GM19025 (cell line): ENCODE results near the gene ISLR2.
"Not testable (repeated sequence)": the region's sequence is repeated elsewhere in the genome, so short reads cannot be mapped to it uniquely, and the experiment has no call there.

Source experiments
- ATAC-seq: cut with Tn5 transposase; IDR thresholded peaks from one replicate; pipeline ENCODE4 v1.9.1; 2021; ENCODE audit warnings: mild to moderate bottlenecking, low read depth, moderate library complexity; ENCODE audit not compliant: unreplicated experiment

The ISLR2 gene

GRCh38 chr15:74130155-74130848, at the start of gene ISLR2:
TSS of gene ISLR2 (plus strand) at chr15:74130586. CDS start at chr15:74132755, 2,169 bp downstream.
- no peak for ATAC-seq

DNA sequence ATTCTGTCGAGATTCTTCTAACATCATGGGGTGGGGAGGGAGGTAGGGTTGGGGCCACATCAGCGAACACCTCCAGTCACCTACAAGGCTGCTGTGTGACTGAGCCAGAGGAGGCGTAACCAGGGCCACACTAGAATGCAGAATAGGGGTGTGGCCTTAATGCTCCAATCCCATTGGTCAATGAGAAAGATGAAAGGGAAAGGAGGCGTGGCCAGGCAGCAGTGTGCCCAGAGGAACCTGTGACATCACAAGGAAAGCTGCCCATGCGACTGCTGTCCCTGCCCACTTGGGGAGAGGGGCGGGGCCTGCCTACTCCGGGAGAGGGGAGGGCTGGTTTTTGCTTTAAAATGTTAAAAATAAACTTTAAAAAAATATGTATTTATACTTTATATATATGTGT, 47.9 kb upstream of the ISLR2 start, which contains the start of gene GOLGA6A:
Gene GOLGA6A (minus strand): TSS at position 101 of the 400 bp plus-strand sequence. CDS start 41 bp downstream, at position 60.
- not testable (repeated sequence) for ATAC-seq

DNA sequence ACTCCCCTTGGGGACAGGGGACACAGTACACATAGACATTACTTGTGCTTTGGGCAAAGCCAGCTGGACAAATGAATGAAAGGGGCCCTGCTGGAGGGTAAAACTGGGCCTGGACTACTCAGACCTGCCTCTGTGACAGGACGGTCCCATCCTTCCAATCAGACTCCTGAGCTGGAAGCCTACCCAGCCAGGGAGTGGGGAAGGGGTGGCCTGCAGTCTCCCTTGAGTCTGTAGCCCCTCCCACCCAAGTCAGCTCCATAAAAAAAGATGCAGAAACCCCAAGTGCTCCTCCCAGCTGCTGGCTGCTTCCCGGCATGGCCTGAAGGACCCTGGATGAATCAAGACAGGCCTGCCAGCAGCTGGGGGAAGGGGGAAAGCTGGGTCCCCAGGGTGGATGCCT, 35.8 kb upstream of the ISLR2 start:
- not testable (repeated sequence) for ATAC-seq

- ATAC-seq: not testable (repeated sequence)
These were observed 34.8 kb upstream of the ISLR2 start for GRCh38 chr15:74095610-74096009.

DNA sequence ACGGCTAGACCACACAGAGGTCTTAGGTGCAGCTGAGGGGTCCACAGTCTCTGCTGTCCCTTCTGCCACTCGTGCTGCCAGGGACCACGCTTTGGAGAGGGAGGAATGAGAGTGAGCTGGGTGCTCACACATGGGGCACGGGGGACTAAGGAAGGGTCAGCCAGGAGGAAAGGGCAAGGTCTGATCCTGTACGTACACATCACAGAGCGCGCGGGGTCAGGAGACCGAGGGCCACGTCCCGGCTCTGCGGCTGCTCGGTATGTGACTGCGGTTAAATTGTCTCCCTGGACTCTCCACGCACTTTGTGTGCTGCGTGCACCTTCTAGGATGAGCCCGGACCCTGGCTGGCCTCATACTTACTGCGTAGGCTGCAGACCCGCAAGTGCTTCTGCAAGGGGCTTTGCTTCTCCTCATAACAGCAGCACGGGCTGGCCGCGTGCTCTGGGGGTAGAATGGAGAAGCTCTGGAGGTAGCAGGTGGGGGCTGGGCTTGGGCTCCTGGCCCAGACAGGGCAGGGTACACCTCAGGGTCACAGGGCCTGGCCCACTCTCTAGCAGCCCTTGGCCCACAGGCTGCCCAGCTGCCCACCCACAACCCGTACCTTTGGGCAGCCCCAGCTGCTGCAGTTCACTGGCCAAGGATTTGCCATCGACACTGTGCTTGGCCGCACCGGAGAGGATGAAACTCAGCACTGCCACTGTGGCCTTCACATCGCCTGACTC, 33.5 kb upstream of the ISLR2 start:
- ATAC-seq: not testable (repeated sequence)

DNA sequence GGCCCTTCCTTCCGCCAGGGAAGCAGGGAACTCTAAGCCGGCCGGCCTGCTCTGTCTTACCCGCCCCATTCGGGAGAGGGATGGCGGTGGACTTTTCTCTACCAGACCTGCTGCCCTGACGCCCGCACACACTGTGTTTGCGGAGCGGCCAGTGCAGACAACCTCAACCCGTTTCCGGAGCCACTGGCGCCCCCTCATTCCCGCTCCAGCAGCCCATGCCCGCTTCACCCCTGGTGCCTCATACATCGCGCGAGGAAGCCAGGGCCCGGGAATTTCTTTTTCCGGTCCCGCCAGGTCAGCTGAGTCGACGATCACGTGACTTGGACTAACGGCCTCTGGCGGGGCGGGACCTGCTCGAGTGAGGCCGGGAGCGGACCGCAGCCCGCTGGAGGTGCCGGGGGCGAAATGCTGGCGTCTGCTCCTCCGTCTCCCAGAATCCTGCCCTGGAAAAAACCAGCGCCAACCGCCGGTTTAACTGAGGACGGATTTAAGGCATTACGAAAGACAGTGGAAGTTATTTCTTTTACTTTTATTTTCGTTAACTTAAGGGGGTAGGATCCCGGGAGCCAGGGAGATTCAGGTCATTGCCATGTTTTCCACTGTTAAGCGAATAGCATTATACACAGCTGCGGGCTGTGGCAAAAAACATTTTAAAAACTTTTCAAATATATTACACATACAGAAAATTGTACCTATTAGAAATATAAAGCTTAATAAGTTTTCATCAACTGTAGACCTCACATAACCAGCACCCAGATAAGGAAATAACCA, 30.2 kb upstream of the ISLR2 start:
- ATAC-seq: peak; percentile 85

DNA sequence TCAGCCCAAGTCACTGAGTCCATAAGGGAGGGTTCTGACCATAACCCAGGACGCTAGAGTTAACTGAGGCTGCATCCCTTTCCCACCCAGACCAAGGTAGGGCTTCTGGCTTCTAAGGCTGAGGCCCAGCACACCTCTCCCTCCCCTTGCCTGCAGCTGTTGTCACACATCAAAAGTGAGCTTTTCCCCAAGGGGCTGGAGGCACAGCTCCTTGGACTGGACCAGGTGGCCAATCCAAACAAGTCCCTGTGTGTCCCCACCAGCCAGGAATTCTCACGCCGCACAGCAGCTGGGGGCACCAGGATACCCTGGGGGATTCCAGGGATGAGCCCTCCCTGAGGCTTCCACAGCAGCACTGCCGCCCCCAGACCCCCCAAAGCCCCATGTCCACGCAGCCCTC, 22.3 kb upstream of the ISLR2 start:
- no peak for ATAC-seq

GRCh38 chr15:74108611-74109010, 21.8 kb upstream of the ISLR2 start:
- not testable (repeated sequence) for ATAC-seq

DNA sequence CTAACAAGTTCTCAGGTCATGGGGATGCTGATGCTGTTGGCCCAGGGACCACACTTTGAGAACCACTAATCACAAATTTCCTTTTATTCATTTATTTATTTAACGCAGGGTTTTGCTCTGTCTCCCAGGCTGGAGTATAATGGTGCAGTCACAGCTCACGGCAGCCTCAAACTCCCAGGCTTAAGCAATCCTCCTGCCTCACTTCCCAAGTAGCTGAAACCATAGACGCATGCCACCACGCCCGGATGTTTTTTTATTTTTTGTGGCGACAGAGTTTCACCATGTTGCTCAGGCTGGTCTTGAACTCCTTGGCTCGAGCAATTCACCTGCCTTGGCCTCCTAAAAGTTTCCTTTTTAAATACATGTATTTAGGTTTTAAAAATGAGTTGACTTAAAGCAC, 20.7 kb upstream of the ISLR2 start:
- no peak for ATAC-seq

GRCh38 chr15:74120426-74120825, 10.0 kb upstream of the ISLR2 start:
- ATAC-seq: no peak

- ATAC-seq: no peak
These were observed 9.3 kb upstream of the ISLR2 start for GRCh38 chr15:74121039-74121438.

DNA sequence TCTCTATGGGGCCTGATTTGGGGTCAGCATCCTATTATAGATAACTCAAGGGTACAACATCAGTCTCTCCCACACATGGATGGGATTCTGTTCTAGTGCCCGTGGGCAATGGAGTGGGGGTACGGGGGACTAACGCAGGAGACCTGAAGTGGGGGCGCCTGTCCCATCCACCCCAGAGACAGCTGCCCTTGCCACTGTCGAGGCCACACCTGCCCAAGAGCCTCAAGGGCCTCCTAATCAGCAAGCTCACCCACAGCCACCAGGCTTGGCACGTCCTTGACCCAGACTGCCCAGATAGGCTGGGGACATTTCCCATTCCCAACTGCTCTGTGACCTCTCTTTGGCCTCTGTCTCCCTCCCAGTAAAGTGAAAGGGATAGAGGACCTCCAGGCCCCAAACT, 8.5 kb upstream of the ISLR2 start:
- no peak for ATAC-seq

- ATAC-seq: no peak
These were observed 7.8 kb upstream of the ISLR2 start for GRCh38 chr15:74122403-74123130.

DNA sequence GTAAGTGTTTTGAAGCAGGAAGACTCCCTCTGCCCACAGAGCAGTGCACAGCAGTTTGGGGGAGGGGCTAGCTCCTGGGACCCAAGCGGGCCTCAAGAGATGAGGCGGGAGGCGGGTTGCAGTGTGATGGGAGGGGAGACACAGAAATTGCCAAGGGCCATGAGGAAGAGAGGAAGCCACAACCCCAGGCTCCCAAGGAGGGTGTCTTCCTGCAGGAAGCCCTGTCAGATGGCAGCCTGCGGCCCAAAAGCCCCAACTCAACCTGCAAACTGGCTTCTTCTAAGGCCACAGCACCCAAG, 7.3 kb upstream of the ISLR2 start:
- no peak for ATAC-seq

DNA sequence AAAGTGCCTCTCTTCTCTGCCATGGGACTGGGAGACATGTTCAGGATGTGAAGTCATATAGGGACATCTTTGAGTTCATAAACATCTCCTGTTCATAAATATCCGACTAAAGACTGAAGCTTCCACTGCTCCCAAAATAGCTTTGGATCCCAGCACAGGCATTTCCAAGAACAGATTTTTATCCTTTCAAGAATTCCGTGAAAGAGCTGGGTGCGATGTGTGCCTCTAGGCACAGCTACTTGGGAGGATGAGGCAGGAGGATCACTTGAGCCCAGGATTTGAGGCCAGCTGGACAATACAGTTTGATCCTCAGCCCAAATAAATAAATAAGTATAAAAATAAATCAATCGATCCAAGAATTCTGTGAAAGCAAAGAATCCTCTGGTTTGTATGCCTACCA, 6.7 kb upstream of the ISLR2 start:
- ATAC-seq: no peak

DNA sequence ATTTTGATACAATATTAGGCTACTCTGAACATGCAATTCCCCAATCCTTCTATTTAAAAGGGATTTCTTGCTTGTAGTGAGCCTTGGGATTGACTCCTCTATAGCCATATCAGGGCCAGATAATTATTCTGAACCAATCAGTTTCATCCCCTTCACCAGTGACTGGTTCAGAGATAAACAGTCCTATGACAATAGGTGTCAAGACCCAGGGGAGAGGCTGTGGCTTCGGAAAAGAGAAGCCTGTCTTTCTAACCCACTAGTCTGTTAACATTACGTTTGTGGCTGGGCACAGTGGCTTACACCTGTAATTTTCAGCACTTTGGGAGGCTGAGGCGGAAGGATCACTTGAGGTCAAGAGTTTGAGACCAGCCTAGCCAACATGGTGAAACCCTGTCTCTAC, 6.2 kb upstream of the ISLR2 start:
- no peak for ATAC-seq

DNA sequence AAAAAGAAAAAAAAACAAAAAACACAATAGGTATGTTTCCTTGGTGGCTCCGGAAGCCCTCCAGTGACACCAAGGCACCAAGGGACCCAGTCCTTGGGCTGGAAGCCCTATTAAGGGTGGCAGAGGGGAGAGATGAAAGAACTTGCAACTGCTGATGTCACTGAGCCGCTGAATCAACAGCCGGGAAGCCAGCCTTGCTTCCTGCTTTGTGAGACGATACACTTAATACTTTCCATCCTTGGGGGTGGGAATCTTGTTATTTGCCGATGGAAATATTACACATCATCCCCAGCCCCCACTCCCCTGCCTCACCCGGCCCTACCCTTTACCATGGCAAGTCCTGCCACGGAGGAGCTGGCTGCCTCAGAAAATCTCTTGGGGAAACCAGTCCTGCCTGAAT, 5.6 kb upstream of the ISLR2 start:
- no peak for ATAC-seq

GRCh38 chr15:74127255-74127953, 3.0 kb upstream of the ISLR2 start:
- no peak for ATAC-seq

- ATAC-seq: no peak
These were observed 2.2 kb upstream of the ISLR2 start for GRCh38 chr15:74127954-74128784.
